ENCODE results near the gene TOP1.

GRCh38 chr20:41148942-41149341, 120.3 kb downstream of the TOP1 start:
- TF ChIP-seq CTCF (IDR thresholded peaks at IDR 0.05) (no peak), JUN (CRISPR knock-in tag; IDR thresholded peaks at IDR 0.05) (no peak), AFF4 (CRISPR knock-in tag; IDR thresholded peaks at IDR 0.05; ENCODE audit: borderline replicate concordance) (no peak), SMAD3 (CRISPR knock-in tag; IDR thresholded peaks at IDR 0.05; ENCODE audit: borderline replicate concordance) (no peak), MLX (CRISPR knock-in tag; IDR thresholded peaks at IDR 0.05) (no peak), MAX (CRISPR knock-in tag; IDR thresholded peaks at IDR 0.05) (no peak), TP53 (CRISPR knock-in tag; IDR thresholded peaks at IDR 0.05) (no peak), ZNF219 (CRISPR knock-in tag; IDR thresholded peaks at IDR 0.05; ENCODE audit: borderline replicate concordance) (no peak), ZNF281 (CRISPR knock-in tag; IDR thresholded peaks at IDR 0.05) (no peak), IRF2 (CRISPR knock-in tag; IDR thresholded peaks at IDR 0.05; ENCODE audit: borderline replicate concordance, low read depth) (no peak), HMGXB4 (CRISPR knock-in tag; IDR thresholded peaks at IDR 0.05) (no peak)

All from WTC11 (cell line).